BJ (cell line): ENCODE data around the gene ENOX1. TPM values are rescaled to one million over a fixed set of nuclear protein-coding genes. Genes with fewer than 3 reads are reported as not detected.

Experiments used
- CTCF ChIA-PET: fragments of 350-600 bp; formaldehyde crosslinking; extraction: SDS; loops from one replicate; lab custom pipeline; 2021; ENCODE audit warnings: antibody characterized with exemption, inconsistent platforms; lab: Yijun Ruan, JAX
- POLR2A ChIA-PET: fragments of 300-600 bp; sonication (Branson Sonifier 250); formaldehyde crosslinking; extraction: SDS; loops from one replicate; lab custom pipeline; 2021; ENCODE audit warnings: antibody characterized with exemption; lab: Charles Lee
- DNase-seq: peaks from one replicate; pipeline ENCODE4 v3.0.0-alpha.2; 2011; ENCODE audit warnings: low read depth
- H3K27me3 ChIP-seq: 2 replicates; pipeline ENCODE4 v1.6.0; 2011; ENCODE audit warnings: low read length; ENCODE audit not compliant: control insufficient read depth, insufficient read depth
- H3K36me3 ChIP-seq: 2 replicates; pipeline ENCODE4 v1.5.1; 2011; ENCODE audit warnings: low read length; ENCODE audit not compliant: control insufficient read depth, insufficient read depth
- H3K4me3 ChIP-seq: 2 replicates; pipeline ENCODE4 v1.5.1; 2011; ENCODE audit warnings: low read depth, mild to moderate bottlenecking, control low read depth, low read length
- CTCF ChIP-seq: IDR thresholded peaks from 2 replicates; pipeline ENCODE4 v1.5.1; 2011; ENCODE audit warnings: low read depth, mild to moderate bottlenecking, control low read depth, inconsistent platforms, low read length, moderate library complexity; ENCODE audit not compliant: insufficient read depth
- polyA plus RNA-seq: library from polyadenylated mRNA; depleted of rRNA; stranded (reverse); fragments of >200 nt; gene quantifications from 2 replicates; pipeline ENCODE4 v1.2.3, GENCODE V29; 2011

Gene ENOX1
- polyA plus RNA-seq, 1 experiment: 2.1 TPM

DNA sequence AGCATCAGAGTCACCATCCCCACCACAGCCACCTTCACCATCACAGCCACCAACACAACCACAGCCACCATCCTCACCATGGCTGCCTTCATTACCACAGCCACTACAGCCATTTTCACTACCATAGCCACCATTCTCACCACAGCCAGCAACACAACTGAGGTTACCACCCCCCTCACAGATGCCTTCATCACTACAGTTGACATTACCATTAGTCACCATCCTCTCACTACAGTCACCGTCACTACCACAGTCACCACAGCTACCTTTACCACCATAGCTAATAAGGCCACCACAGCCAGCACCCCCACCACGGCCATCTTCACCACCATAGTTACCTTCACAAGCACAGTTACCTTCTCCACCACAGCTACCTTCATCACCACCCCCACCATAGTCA is 493.8 kb downstream of the ENOX1 start:
- TF ChIP-seq CTCF: no peak
- POLR2A ChIA-PET: interaction anchor here (0.7 kb wide), 1 partner anchor 573 kb away, joined by 3 read pairs; no protein-coding TSS in a partner anchor
- Histone ChIP-seq H3K4me3 (no peak overlapping the region), H3K27me3 (no peaks in the 10 kb centered on the region), H3K36me3 (no peaks in the 10 kb centered on the region)
- DNase-seq: no peak
- CTCF ChIA-PET: interaction anchor here (0.8 kb wide), 1 partner anchor 10 kb away, joined by 3 read pairs; no protein-coding TSS in a partner anchor

GRCh38 chr13:43291287-43292060 is 495.3 kb downstream of the ENOX1 start:
- ChIA-PET POLR2A (no interaction called here), CTCF (interaction anchor here (1.3 to 1.4 kb wide), 2 partner anchors 22 to 320 kb away, joined by 3 to 5 read pairs; no protein-coding TSS in a partner anchor)

GRCh38 chr13:43289470-43290255 is 497.1 kb downstream of the ENOX1 start:
- Histone ChIP-seq H3K4me3 (no peak overlapping the region), H3K27me3 (no peaks in the 10 kb centered on the region), H3K36me3 (no peaks in the 10 kb centered on the region)
- ChIA-PET CTCF (interaction anchor here (0.8 kb wide), 1 partner anchor 105 kb away, joined by 3 read pairs; no protein-coding TSS in a partner anchor), POLR2A (no interaction called here)
- no peak for DNase-seq
- TF ChIP-seq CTCF: no peak

More at GRCh38 chr13:43291287-43292060, 495.3 kb downstream of the ENOX1 start:
- H3K27me3 ChIP-seq: no peaks in the 10 kb centered on the region
- no peak for DNase-seq
- TF ChIP-seq CTCF: no peak
- H3K4me3 ChIP-seq: no peak overlapping the region
- no peaks in the 10 kb centered on the region for H3K36me3 ChIP-seq

GRCh38 chr13:43286751-43287150 is 500.0 kb downstream of the ENOX1 start:
- CTCF ChIA-PET: no interaction called here
- POLR2A ChIA-PET: no interaction called here
- no peaks in the 10 kb centered on the region for H3K27me3 ChIP-seq
- H3K36me3 ChIP-seq: no peaks in the 10 kb centered on the region
- no peak overlapping the region for H3K4me3 ChIP-seq
- DNase-seq: no peak
- no peak for TF ChIP-seq CTCF
